ENCODE results near the gene DCAF8.
A peak's percentile ranks its signal among the peaks of the same experiment; 100 is the strongest.

The DCAF8 gene

GRCh38 chr1:160222546-160222945, 39.8 kb downstream of the DCAF8 start:
- H3K9me3 ChIP-seq (ENCODE audit: control insufficient read depth in 1 of 2, low read length in 2 of 2) = no peaks in the 10 kb centered on the region
- H3K4me3 ChIP-seq (ENCODE audit: low read depth in 1 of 2, low read length in 2 of 2) = no peak overlapping the region
- no peaks in the 10 kb centered on the region for H3K27me3 ChIP-seq (ENCODE audit: low read depth, low read length)
- H3K4me1 ChIP-seq (ENCODE audit: control insufficient read depth in 1 of 2, insufficient read depth in 2 of 2, low read length in 2 of 2) = peaks cover 6 to 28% of the 10 kb centered on the region in 2 donors
- no peak overlapping the region for H3K27ac ChIP-seq (ENCODE audit: low read length)
- peaks cover 83 to 87% of the 10 kb centered on the region in 2 donors for H3K36me3 ChIP-seq (ENCODE audit: control insufficient read depth in 1 of 2, insufficient read depth in 2 of 2, low read length in 2 of 2)

- peaks cover 75 to 76% of the 10 kb centered on the region in 2 donors for H3K36me3 ChIP-seq (ENCODE audit: control insufficient read depth in 1 of 2, insufficient read depth in 2 of 2, low read length in 2 of 2)
Observed at GRCh38 chr1:160221089-160221488, 41.3 kb downstream of the DCAF8 start.

GRCh38 chr1:160220301-160220700, 42.0 kb downstream of the DCAF8 start:
- H3K36me3 ChIP-seq (ENCODE audit: control insufficient read depth in 1 of 2, insufficient read depth in 2 of 2, low read length in 2 of 2) = peaks cover 76 to 77% of the 10 kb centered on the region in 2 donors
- H3K4me1 ChIP-seq (ENCODE audit: control insufficient read depth in 1 of 2, insufficient read depth in 2 of 2, low read length in 2 of 2) = peaks cover 6 to 38% of the 10 kb centered on the region in 2 donors
- H3K27ac ChIP-seq (ENCODE audit: low read length) = peak overlapping the region; percentile 56
- H3K4me3 ChIP-seq (ENCODE audit: low read depth in 1 of 2, low read length in 2 of 2) = no peak overlapping the region
- no peaks in the 10 kb centered on the region for H3K9me3 ChIP-seq (ENCODE audit: control insufficient read depth in 1 of 2, low read length in 2 of 2)
- H3K27me3 ChIP-seq (ENCODE audit: low read depth, low read length) = no peaks in the 10 kb centered on the region

More at GRCh38 chr1:160221089-160221488, 41.3 kb downstream of the DCAF8 start:
- Histone ChIP-seq H3K4me1 (ENCODE audit: control insufficient read depth in 1 of 2, insufficient read depth in 2 of 2, low read length in 2 of 2) (peaks cover 6 to 38% of the 10 kb centered on the region in 2 donors), H3K4me3 (ENCODE audit: low read depth in 1 of 2, low read length in 2 of 2) (no peak overlapping the region), H3K9me3 (ENCODE audit: control insufficient read depth in 1 of 2, low read length in 2 of 2) (no peaks in the 10 kb centered on the region), H3K27me3 (ENCODE audit: low read depth, low read length) (no peaks in the 10 kb centered on the region), H3K27ac (ENCODE audit: low read length) (no peak overlapping the region)

DNA sequence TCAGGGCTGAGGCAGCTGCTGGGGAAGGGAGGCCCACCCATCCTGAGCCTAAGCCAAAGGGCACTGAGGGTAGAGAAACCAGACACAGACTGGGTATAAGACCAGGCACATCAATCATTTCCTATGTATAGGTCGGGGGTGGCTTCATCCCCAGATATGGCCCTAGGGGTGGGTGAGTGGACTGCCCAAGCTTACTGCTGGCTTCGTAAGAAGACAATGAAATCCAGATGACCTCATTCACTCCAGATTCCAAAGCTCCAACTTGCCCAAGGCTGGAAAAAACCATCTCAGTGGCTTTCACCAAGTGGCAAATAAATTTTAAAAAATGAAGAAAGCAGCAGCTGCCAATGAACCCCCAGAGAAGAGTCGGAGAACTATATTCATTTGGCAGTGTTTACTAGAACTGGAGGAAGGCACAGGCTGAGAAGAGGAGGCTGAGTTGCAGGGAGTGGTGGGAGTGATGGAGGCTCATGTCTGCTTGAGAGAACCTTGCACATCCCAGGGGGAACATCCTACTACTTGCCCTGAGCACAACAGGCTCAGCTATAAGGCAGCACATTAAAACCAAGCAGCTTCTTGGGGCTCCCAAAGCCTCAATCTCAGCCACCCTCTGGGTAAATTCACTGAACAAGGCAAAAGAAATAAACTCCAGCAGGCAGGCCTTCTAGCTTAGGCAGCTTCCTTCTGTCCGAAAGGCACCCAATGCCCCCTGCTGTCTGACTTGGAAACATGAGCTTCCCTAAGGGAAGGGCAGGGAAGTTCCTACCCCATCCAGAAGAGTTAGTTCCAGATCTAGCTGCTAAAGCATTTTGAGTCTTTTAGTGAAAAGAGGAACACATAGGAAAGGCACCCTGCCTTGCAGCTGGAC, 43.1 kb downstream of the DCAF8 start:
- peak overlapping the region; percentile 56 for H3K27ac ChIP-seq (ENCODE audit: low read length)

GRCh38 chr1:160217481-160218051, 44.8 kb downstream of the DCAF8 start:
- peaks cover 6 to 38% of the 10 kb centered on the region in 2 donors for H3K4me1 ChIP-seq (ENCODE audit: control insufficient read depth in 1 of 2, insufficient read depth in 2 of 2, low read length in 2 of 2)
- peaks cover 76% of the 10 kb centered on the region in 2 donors for H3K36me3 ChIP-seq (ENCODE audit: control insufficient read depth in 1 of 2, insufficient read depth in 2 of 2, low read length in 2 of 2)
- H3K9me3 ChIP-seq (ENCODE audit: control insufficient read depth in 1 of 2, low read length in 2 of 2) = no peaks in the 10 kb centered on the region
- H3K27me3 ChIP-seq (ENCODE audit: low read depth, low read length) = no peaks in the 10 kb centered on the region
- no peak overlapping the region for H3K4me3 ChIP-seq (ENCODE audit: low read depth in 1 of 2, low read length in 2 of 2)
- peak overlapping the region; percentile 35 for H3K27ac ChIP-seq (ENCODE audit: low read length)

More for the DNA sequence above, 43.1 kb downstream of the DCAF8 start:
- H3K4me1 ChIP-seq (ENCODE audit: control insufficient read depth in 1 of 2, insufficient read depth in 2 of 2, low read length in 2 of 2) = peaks cover 6 to 38% of the 10 kb centered on the region in 2 donors
- H3K36me3 ChIP-seq (ENCODE audit: control insufficient read depth in 1 of 2, insufficient read depth in 2 of 2, low read length in 2 of 2) = peaks cover 76 to 77% of the 10 kb centered on the region in 2 donors
- H3K9me3 ChIP-seq (ENCODE audit: control insufficient read depth in 1 of 2, low read length in 2 of 2) = no peaks in the 10 kb centered on the region
- H3K27me3 ChIP-seq (ENCODE audit: low read depth, low read length) = no peaks in the 10 kb centered on the region
- no peak overlapping the region for H3K4me3 ChIP-seq (ENCODE audit: low read depth in 1 of 2, low read length in 2 of 2)

DNA sequence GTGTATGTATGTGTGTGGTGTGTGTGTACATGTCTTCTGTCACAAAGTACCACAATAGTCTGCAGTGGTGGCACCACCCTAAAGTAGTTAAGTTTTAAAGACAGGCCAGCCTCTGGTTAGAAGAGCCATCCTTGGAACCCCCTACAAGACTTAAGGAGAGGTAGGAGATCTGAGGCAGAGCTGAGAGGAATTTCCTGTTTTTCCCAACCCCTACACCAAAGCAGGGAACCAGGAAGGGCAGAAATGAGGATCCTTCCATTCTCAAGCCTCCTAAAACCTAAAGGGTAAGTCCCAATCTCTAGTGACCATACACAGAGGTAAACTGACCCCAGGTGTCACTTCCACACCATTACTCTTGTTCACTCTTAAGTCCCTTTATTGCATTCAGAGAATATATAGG, 46.0 kb downstream of the DCAF8 start:
- H3K4me1 ChIP-seq (ENCODE audit: control insufficient read depth in 1 of 2, insufficient read depth in 2 of 2, low read length in 2 of 2) = peaks cover 6 to 38% of the 10 kb centered on the region in 2 donors
- no peak overlapping the region for H3K27ac ChIP-seq (ENCODE audit: low read length)
- H3K4me3 ChIP-seq (ENCODE audit: low read depth in 1 of 2, low read length in 2 of 2) = no peak overlapping the region
- H3K27me3 ChIP-seq (ENCODE audit: low read depth, low read length) = no peaks in the 10 kb centered on the region
- peaks cover 75 to 76% of the 10 kb centered on the region in 2 donors for H3K36me3 ChIP-seq (ENCODE audit: control insufficient read depth in 1 of 2, insufficient read depth in 2 of 2, low read length in 2 of 2)
- H3K9me3 ChIP-seq (ENCODE audit: control insufficient read depth in 1 of 2, low read length in 2 of 2) = no peaks in the 10 kb centered on the region

- no peaks in the 10 kb centered on the region for H3K27me3 ChIP-seq (ENCODE audit: low read depth, low read length)
- no peaks in the 10 kb centered on the region for H3K9me3 ChIP-seq (ENCODE audit: control insufficient read depth in 1 of 2, low read length in 2 of 2)
- H3K4me1 ChIP-seq (ENCODE audit: control insufficient read depth in 1 of 2, insufficient read depth in 2 of 2, low read length in 2 of 2) = peaks cover 14 to 46% of the 10 kb centered on the region in 2 donors
Observed at GRCh38 chr1:160214481-160215140, 47.7 kb downstream of the DCAF8 start.

GRCh38 chr1:160211046-160211790, 51.1 kb downstream of the DCAF8 start:
- Histone ChIP-seq H3K36me3 (ENCODE audit: control insufficient read depth in 1 of 2, insufficient read depth in 2 of 2, low read length in 2 of 2) (peaks cover 49 to 53% of the 10 kb centered on the region in 2 donors), H3K4me3 (ENCODE audit: low read depth in 1 of 2, low read length in 2 of 2) (no peak overlapping the region), H3K27ac (ENCODE audit: low read length) (no peak overlapping the region), H3K9me3 (ENCODE audit: control insufficient read depth in 1 of 2, low read length in 2 of 2) (no peaks in the 10 kb centered on the region), H3K27me3 (ENCODE audit: low read depth, low read length) (no peaks in the 10 kb centered on the region), H3K4me1 (ENCODE audit: control insufficient read depth in 1 of 2, insufficient read depth in 2 of 2, low read length in 2 of 2) (peaks cover 25 to 47% of the 10 kb centered on the region in 2 donors)

More at GRCh38 chr1:160214481-160215140, 47.7 kb downstream of the DCAF8 start:
- no peak overlapping the region for H3K4me3 ChIP-seq (ENCODE audit: low read depth in 1 of 2, low read length in 2 of 2)
- H3K36me3 ChIP-seq (ENCODE audit: control insufficient read depth in 1 of 2, insufficient read depth in 2 of 2, low read length in 2 of 2) = peaks cover 62 to 74% of the 10 kb centered on the region in 2 donors
- no peak overlapping the region for H3K27ac ChIP-seq (ENCODE audit: low read length)

DNA sequence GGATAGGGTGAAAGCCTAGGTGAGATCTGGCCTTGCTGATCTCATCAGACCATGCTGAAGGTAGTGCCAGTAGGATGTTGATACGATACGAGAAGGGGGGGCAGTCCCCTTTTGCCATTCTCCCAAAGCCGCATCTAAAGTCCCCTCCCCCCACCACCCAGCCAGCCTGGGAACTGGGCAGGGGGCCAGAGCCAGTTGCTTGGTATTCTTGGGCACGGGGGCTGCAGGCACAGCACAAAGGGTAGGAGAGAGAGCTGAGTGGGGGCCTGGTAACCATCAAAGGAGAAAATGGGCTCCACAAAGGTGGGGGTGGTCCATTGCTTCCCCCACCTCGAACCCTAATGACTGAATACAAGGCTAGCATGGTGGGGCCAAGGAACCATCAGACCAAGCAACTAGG, 51.8 kb downstream of the DCAF8 start:
- Histone ChIP-seq H3K27me3 (ENCODE audit: low read depth, low read length) (no peaks in the 10 kb centered on the region), H3K36me3 (ENCODE audit: control insufficient read depth in 1 of 2, insufficient read depth in 2 of 2, low read length in 2 of 2) (peaks cover 46% of the 10 kb centered on the region in 2 donors), H3K27ac (ENCODE audit: low read length) (no peak overlapping the region), H3K4me3 (ENCODE audit: low read depth in 1 of 2, low read length in 2 of 2) (no peak overlapping the region), H3K9me3 (ENCODE audit: control insufficient read depth in 1 of 2, low read length in 2 of 2) (no peaks in the 10 kb centered on the region), H3K4me1 (ENCODE audit: control insufficient read depth in 1 of 2, insufficient read depth in 2 of 2, low read length in 2 of 2) (peaks cover 28 to 47% of the 10 kb centered on the region in 2 donors)

DNA sequence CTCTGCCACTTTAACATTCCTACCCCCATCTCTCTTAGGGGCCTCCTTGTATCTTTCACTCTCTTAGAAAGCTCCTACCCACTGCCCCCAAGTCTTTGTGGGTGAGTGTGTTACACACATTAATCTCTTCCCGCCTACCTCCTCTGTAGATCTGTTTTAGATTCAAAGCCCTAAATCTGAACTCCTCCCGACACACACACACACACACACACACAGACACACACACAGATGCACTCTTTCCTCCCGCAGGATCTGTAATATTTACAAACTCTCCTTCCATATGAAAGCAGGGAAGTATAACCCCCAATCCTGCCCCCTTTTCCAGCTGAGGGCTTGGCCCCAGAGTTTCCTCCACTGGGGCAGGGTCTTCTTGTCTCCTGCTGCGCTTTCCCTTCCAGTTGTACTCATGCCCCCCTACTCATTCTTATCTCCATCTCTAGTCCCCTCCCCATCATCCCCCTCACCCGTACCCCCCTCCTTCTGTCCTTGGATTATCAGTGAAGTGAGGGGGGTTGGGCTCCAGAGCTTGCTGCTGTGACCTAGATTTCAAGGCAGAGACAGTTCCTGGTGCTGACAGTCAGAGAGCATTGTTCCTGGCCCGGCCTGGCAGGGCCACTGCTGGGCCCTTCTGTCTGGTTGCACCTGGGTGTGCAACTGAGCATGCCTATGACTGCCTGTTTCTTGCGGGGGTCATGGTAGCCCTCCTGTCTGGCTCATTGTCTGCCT, 52.9 kb downstream of the DCAF8 start:
- no peak overlapping the region for H3K4me3 ChIP-seq (ENCODE audit: low read depth in 1 of 2, low read length in 2 of 2)
- H3K27ac ChIP-seq (ENCODE audit: low read length) = no peak overlapping the region
- no peaks in the 10 kb centered on the region for H3K27me3 ChIP-seq (ENCODE audit: low read depth, low read length)
- peaks cover 36 to 38% of the 10 kb centered on the region in 2 donors for H3K36me3 ChIP-seq (ENCODE audit: control insufficient read depth in 1 of 2, insufficient read depth in 2 of 2, low read length in 2 of 2)
- no peaks in the 10 kb centered on the region for H3K9me3 ChIP-seq (ENCODE audit: control insufficient read depth in 1 of 2, low read length in 2 of 2)
- H3K4me1 ChIP-seq (ENCODE audit: control insufficient read depth in 1 of 2, insufficient read depth in 2 of 2, low read length in 2 of 2) = peaks cover 30 to 47% of the 10 kb centered on the region in 2 donors
